K562 (cell line): ENCODE data around the gene UBL5. TPM values are rescaled to one million over a fixed set of nuclear protein-coding genes. Genes with fewer than 3 reads are reported as not detected.
A peak's percentile ranks its signal among the peaks of the same experiment; 100 is the strongest.

Experiments used
- ARID1B ChIP-seq: fragments of 450-650 bp; IDR thresholded peaks from 2 replicates; pipeline ENCODE4 v1.6.1; 2016; ENCODE audit warnings: antibody characterized with exemption, mild to moderate bottlenecking, inconsistent platforms
- CCNT2 ChIP-seq: IDR thresholded peaks from 2 replicates; pipeline ENCODE4 v1.6.1; 2011; ENCODE audit warnings: borderline replicate concordance, low read depth, mild to moderate bottlenecking, moderate library complexity, mixed read lengths, low read length; ENCODE audit not compliant: insufficient read length; ENCODE audit errors: extremely low read depth
- GATA2 ChIP-seq: sonication (generic); formaldehyde crosslinking; IDR thresholded peaks from 2 replicates; pipeline ENCODE4 v1.4.0; 2020; ENCODE audit warnings: mild to moderate bottlenecking, missing genetic modification reagents
- HOXB6 ChIP-seq: fragments of 250-450 bp; sonication (Bioruptor Pico); IDR thresholded peaks from 2 replicates; pipeline ENCODE4 v1.5.1; 2022; ENCODE audit warnings: mild to moderate bottlenecking, borderline replicate concordance
- KLF1 ChIP-seq: fragments of 450-650 bp; IDR thresholded peaks from 2 replicates; pipeline ENCODE4 v1.6.1; 2016; ENCODE audit warnings: missing genetic modification characterization, missing compliant biosample characterization
- NCOA1 ChIP-seq: fragments of 450-650 bp; IDR thresholded peaks from 2 replicates; pipeline ENCODE4 v1.6.1; 2016; ENCODE audit warnings: low read depth
- NR2C2 ChIP-seq, 2 experiments: fragments of 200-800 bp in 1 of 2; sonication (Bioruptor generic) in 1 of 2; sonication (generic) in 1 of 2; formaldehyde crosslinking in 1 of 2; IDR thresholded peaks; 2 replicates each; pipeline versions ENCODE4 v1.6.1 to v1.8.0; 2016 to 2022; ENCODE audit warnings: mild to moderate bottlenecking in 1 of 2, missing compliant biosample characterization in 1 of 2, missing genetic modification characterization in 1 of 2, missing genetic modification reagents in 1 of 2
- RBM15 ChIP-seq: fragments of 200-400 bp; formaldehyde crosslinking; IDR thresholded peaks from 2 replicates; pipeline ENCODE4 v1.6.1; 2018; ENCODE audit warnings: mild to moderate bottlenecking, low read length, moderate library complexity; ENCODE audit not compliant: insufficient read depth
- SIN3A ChIP-seq, 2 experiments: fragments of 150-350 bp in 1 of 2; IDR thresholded peaks; 2 replicates each; pipeline ENCODE4 v1.6.1; 2011 to 2016; ENCODE audit warnings: borderline replicate concordance in 2 of 2, low read depth in 2 of 2, low read length in 2 of 2, mild to moderate bottlenecking in 2 of 2, moderate library complexity in 2 of 2; ENCODE audit not compliant: control insufficient read depth in 1 of 2
- TOE1 ChIP-seq, 2 experiments: fragments of 450-650 bp in 1 of 2; sonication (generic) in 1 of 2; formaldehyde crosslinking in 1 of 2; IDR thresholded peaks; 2 replicates each; pipeline versions ENCODE4 v1.7.1 to v1.8.0; 2016 to 2022; ENCODE audit warnings: borderline replicate concordance in 2 of 2, mild to moderate bottlenecking in 2 of 2, antibody characterized with exemption in 1 of 2, inconsistent platforms in 1 of 2, low read depth in 1 of 2, missing genetic modification reagents in 1 of 2, moderate library complexity in 1 of 2
- ZKSCAN1 ChIP-seq: fragments of 150-350 bp; IDR thresholded peaks from 2 replicates; pipeline ENCODE4 v1.6.1; 2016; ENCODE audit warnings: low read depth, low read length
- ZNF436 ChIP-seq: fragments of 250-450, 450-650 bp; sonication (Bioruptor Pico); formaldehyde crosslinking; IDR thresholded peaks from 2 replicates; pipeline ENCODE4 v1.7.0; 2020; ENCODE audit warnings: mild to moderate bottlenecking
- polyA plus RNA-seq, 8 experiments: library from polyadenylated mRNA; depleted of rRNA in 4 of 8; stranded (reverse) in 5 of 8; unstranded in 3 of 8; fragments of >200 nt; fragmentation: Nextera tagmentation in 2 of 8; fragmentation: Illumina TruSeq in 1 of 8; extraction: Ambion mirVana in 2 of 8; extraction: Trizol in 1 of 8; gene quantifications; 2 replicates each; pipeline versions ENCODE4 v1.2.1 to v1.2.3, GENCODE V29; 2011 to 2014; ENCODE audit warnings: inconsistent platforms in 1 of 8, missing spikeins in 1 of 8
- total RNA-seq, 7 experiments: library from RNA; depleted of rRNA in 6 of 7; stranded (reverse); fragments of >200 nt in 6 of 7; fragmentation: Illumina TruSeq in 2 of 7; extraction: Trizol in 2 of 7; gene quantifications; 2 replicates each; pipeline versions ENCODE4 v1.2.1 to v1.2.3, GENCODE V29; 2011 to 2021; ENCODE audit warnings: low replicate concordance in 1 of 7
- TF ChIP-seq, protein P1 (sequence below), 2 experiments: fragments of 450-650 bp; IDR thresholded peaks; 2 replicates each; pipeline ENCODE4 v1.6.1; 2018; ENCODE audit warnings: mild to moderate bottlenecking in 2 of 2, low read depth in 1 of 2; ENCODE audit not compliant: partially characterized antibody in 2 of 2
- TF ChIP-seq, protein P2 (sequence below): sonication (generic); formaldehyde crosslinking; IDR thresholded peaks from 2 replicates; pipeline ENCODE4 v1.8.1; 2023; ENCODE audit warnings: mild to moderate bottlenecking, missing genetic modification reagents
- TF ChIP-seq, protein P3 (sequence below): fragments of 450-650 bp; IDR thresholded peaks from 2 replicates; pipeline ENCODE4 v1.6.1; 2014; ENCODE audit warnings: low read depth, mild to moderate bottlenecking, moderate library complexity, borderline replicate concordance
- TF ChIP-seq, protein P4 (sequence below): sonication (generic); formaldehyde crosslinking; IDR thresholded peaks from 2 replicates; pipeline ENCODE4 v1.9.0; 2022; ENCODE audit warnings: mild to moderate bottlenecking, missing genetic modification reagents

Gene UBL5
- total and polyA plus RNA-seq, 9 of the 15 experiments (the other 6 are each of a cell fraction or from before 2014, with no cell fraction given), result 410 to 1,266 (median 613) TPM

DNA sequence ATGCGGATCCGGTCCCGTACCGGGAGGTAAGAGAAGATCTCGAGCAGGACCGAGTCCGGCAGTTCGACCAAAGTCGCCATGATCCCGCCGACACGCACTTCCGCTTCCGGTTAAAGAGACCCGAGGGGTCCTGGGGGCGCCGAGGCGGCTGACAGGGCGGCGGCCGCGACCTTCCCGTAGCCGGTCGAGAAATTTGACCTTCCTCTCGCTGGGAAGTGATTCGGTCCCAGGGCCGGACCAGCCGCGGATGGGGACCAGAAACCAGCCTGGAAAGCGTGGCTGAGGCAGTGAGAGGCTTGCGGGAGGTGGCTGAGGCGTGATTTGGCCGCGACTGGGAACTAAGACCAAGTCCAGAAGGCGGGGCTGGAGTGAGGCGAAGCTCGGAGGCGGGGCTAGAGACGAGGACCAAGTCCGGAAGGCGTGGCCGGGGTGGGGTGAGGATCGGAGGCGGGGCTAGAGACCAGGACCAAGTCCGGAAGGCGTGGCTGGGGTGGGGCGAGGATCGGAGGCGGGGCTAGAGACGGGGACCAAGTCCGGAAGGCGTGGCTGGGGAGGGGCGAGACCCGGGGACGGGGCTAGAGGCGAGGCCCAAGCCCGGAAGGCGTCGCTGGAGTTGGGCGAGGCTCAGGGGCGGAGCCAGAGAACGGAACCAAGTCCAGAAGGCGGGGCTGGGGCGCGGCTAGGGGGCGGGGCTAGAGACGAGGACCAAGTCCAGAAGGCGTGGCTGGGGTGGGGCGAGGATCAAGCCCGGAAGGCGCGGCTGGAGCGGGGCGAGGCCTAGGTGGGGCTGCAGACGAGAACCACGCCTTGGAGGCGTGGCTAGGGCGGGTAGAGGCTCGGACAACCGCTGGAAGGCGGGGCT lies 8.8 kb upstream of the UBL5 start, which contains the start of gene FBXL12 (continued):
- TF ChIP-seq GATA2 (CRISPR knock-in tag) (no peak), NR2C2 (CRISPR knock-in tag; IDR thresholded peaks at IDR 0.05) (no peak), NR2C2 (tag; IDR thresholded peaks at IDR 0.05) (peak; percentile 94), TOE1 (IDR thresholded peaks at IDR 0.05; ENCODE audit: borderline replicate concordance) (0 out of 2 replicates have a peak, but pooled peaks have one; percentile 69), TOE1 (CRISPR knock-in tag; IDR thresholded peaks at IDR 0.05; ENCODE audit: borderline replicate concordance, low read depth) (no peak; the same call in 1 of the 2 replicates), ARID1B (0 out of 2 replicates have a peak, but pooled peaks have one; percentile 27), ZKSCAN1 (no peak; the same call in 1 of the 2 replicates), RBM15 (no peak), NCOA1 (peak; percentile 53; the same call in 1 of the 2 replicates), HOXB6 (CRISPR knock-in tag) (no peak), KLF1 (tag) (peak; percentile 60; the same call in 1 of the 2 replicates), CCNT2 (peak; percentile 64), SIN3A (IDR thresholded peaks at IDR 0.05; ENCODE audit: borderline replicate concordance in 2 of 2, control insufficient read depth in 1 of 2, low read depth in 2 of 2, low read length in 2 of 2) (peak in 1 of 2 experiments; percentile 88; a peak in 2 of 4 replicates), ZNF436 (no peak)
- TF ChIP-seq, protein P1, sequence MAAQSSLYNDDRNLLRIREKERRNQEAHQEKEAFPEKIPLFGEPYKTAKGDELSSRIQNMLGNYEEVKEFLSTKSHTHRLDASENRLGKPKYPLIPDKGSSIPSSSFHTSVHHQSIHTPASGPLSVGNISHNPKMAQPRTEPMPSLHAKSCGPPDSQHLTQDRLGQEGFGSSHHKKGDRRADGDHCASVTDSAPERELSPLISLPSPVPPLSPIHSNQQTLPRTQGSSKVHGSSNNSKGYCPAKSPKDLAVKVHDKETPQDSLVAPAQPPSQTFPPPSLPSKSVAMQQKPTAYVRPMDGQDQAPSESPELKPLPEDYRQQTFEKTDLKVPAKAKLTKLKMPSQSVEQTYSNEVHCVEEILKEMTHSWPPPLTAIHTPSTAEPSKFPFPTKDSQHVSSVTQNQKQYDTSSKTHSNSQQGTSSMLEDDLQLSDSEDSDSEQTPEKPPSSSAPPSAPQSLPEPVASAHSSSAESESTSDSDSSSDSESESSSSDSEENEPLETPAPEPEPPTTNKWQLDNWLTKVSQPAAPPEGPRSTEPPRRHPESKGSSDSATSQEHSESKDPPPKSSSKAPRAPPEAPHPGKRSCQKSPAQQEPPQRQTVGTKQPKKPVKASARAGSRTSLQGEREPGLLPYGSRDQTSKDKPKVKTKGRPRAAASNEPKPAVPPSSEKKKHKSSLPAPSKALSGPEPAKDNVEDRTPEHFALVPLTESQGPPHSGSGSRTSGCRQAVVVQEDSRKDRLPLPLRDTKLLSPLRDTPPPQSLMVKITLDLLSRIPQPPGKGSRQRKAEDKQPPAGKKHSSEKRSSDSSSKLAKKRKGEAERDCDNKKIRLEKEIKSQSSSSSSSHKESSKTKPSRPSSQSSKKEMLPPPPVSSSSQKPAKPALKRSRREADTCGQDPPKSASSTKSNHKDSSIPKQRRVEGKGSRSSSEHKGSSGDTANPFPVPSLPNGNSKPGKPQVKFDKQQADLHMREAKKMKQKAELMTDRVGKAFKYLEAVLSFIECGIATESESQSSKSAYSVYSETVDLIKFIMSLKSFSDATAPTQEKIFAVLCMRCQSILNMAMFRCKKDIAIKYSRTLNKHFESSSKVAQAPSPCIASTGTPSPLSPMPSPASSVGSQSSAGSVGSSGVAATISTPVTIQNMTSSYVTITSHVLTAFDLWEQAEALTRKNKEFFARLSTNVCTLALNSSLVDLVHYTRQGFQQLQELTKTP (IDR thresholded peaks at IDR 0.05; ENCODE audit: low read depth in 1 of 2, partially characterized antibody in 2 of 2), result peak in 1 of 2 experiments; percentile 39
- TF ChIP-seq, protein P2, sequence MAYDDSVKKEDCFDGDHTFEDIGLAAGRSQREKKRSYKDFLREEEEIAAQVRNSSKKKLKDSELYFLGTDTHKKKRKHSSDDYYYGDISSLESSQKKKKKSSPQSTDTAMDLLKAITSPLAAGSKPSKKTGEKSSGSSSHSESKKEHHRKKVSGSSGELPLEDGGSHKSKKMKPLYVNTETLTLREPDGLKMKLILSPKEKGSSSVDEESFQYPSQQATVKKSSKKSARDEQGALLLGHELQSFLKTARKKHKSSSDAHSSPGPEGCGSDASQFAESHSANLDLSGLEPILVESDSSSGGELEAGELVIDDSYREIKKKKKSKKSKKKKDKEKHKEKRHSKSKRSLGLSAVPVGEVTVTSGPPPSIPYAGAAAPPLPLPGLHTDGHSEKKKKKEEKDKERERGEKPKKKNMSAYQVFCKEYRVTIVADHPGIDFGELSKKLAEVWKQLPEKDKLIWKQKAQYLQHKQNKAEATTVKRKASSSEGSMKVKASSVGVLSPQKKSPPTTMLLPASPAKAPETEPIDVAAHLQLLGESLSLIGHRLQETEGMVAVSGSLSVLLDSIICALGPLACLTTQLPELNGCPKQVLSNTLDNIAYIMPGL (CRISPR knock-in tag), result 0 out of 2 replicates have a peak, but pooled peaks have one; percentile 37
- TF ChIP-seq, protein P3, sequence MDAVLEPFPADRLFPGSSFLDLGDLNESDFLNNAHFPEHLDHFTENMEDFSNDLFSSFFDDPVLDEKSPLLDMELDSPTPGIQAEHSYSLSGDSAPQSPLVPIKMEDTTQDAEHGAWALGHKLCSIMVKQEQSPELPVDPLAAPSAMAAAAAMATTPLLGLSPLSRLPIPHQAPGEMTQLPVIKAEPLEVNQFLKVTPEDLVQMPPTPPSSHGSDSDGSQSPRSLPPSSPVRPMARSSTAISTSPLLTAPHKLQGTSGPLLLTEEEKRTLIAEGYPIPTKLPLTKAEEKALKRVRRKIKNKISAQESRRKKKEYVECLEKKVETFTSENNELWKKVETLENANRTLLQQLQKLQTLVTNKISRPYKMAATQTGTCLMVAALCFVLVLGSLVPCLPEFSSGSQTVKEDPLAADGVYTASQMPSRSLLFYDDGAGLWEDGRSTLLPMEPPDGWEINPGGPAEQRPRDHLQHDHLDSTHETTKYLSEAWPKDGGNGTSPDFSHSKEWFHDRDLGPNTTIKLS, result peak; percentile 74
- TF ChIP-seq, protein P4, sequence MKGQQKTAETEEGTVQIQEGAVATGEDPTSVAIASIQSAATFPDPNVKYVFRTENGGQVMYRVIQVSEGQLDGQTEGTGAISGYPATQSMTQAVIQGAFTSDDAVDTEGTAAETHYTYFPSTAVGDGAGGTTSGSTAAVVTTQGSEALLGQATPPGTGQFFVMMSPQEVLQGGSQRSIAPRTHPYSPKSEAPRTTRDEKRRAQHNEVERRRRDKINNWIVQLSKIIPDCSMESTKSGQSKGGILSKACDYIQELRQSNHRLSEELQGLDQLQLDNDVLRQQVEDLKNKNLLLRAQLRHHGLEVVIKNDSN (CRISPR knock-in tag), result 0 out of 2 replicates have a peak, but pooled peaks have one; percentile 15
